ENCODE data around the gene PEAR1. TPM values are rescaled to one million over a fixed set of nuclear protein-coding genes. Genes with fewer than 3 reads are reported as not detected.

Gene PEAR1
- total RNA-seq, 1 donor from 2014 or later = not detected

DNA sequence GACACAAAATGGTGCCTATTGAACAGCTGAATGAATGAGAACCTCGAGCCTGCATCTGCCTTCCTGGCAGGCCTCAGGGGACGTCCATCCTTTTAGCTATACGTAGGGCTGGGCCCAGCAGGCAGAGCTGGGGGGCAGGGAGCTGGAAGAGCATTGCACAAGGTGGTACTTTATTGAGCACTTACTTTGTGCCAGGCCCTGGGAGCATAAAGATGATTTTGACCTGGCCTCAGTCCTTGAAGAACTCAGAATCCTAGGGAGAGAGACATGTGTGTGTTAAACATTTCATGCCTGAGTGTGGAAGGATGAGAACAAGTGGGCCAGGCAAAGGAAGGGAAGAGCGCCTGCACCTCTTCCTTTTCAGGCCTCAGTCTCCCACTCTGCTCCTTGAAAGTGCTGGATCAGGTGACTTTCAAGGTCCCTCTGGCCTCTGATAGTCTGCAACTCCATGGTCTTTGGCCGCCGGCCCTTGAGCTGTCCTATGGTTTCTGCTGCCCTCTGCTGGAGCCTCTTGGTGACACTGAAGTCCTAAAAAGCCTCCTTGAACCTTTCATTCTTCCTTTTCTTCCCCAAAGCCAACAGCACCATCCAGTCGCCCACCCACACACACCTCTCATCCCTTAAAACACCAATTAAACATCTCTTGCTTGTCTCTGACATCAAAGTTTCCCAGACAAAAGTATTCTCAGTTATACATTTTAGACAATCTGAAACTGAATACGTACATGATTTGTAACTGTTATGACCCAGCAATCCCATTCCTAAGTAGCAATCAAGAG lies 3.5 kb upstream of the PEAR1 start:
- Mint-ChIP-seq H3K9me3 (no peaks in the 10 kb centered on the region), H3K4me3 (no peak overlapping the region), H3K4me1 (peaks cover 9% of the 10 kb centered on the region), H3K27ac (no peak overlapping the region), H3K27me3 (peaks cover 57% of the 10 kb centered on the region), H3K36me3 (ENCODE audit: low read depth) (no peaks in the 10 kb centered on the region)
- intact Hi-C loops (cut with micrococcal nuclease) = loop anchor here (1.0 to 5.0 kb wide), 7 partner anchors 37 to 265 kb away; partner anchors contain the start of genes ISG20L2 and METTL25B
- CTCF ChIA-PET = interaction anchor here (0.8 to 4.2 kb wide), 18 partner anchors 9 to 270 kb away, joined by 3 to 53 read pairs (median 5); partner anchors contain the start of gene NTRK1
- POLR2A ChIA-PET = interaction anchor here (0.6 kb wide), 1 partner anchor 518 kb away, joined by 3 read pairs; no protein-coding TSS in a partner anchor
- peak; percentile 36 for ATAC-seq (ENCODE audit: low read depth)
- peak; percentile 47 for DNase-seq
- TF ChIP-seq, protein P1, sequence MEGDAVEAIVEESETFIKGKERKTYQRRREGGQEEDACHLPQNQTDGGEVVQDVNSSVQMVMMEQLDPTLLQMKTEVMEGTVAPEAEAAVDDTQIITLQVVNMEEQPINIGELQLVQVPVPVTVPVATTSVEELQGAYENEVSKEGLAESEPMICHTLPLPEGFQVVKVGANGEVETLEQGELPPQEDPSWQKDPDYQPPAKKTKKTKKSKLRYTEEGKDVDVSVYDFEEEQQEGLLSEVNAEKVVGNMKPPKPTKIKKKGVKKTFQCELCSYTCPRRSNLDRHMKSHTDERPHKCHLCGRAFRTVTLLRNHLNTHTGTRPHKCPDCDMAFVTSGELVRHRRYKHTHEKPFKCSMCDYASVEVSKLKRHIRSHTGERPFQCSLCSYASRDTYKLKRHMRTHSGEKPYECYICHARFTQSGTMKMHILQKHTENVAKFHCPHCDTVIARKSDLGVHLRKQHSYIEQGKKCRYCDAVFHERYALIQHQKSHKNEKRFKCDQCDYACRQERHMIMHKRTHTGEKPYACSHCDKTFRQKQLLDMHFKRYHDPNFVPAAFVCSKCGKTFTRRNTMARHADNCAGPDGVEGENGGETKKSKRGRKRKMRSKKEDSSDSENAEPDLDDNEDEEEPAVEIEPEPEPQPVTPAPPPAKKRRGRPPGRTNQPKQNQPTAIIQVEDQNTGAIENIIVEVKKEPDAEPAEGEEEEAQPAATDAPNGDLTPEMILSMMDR (IDR thresholded peaks at IDR 0.05) = no peak

DNA sequence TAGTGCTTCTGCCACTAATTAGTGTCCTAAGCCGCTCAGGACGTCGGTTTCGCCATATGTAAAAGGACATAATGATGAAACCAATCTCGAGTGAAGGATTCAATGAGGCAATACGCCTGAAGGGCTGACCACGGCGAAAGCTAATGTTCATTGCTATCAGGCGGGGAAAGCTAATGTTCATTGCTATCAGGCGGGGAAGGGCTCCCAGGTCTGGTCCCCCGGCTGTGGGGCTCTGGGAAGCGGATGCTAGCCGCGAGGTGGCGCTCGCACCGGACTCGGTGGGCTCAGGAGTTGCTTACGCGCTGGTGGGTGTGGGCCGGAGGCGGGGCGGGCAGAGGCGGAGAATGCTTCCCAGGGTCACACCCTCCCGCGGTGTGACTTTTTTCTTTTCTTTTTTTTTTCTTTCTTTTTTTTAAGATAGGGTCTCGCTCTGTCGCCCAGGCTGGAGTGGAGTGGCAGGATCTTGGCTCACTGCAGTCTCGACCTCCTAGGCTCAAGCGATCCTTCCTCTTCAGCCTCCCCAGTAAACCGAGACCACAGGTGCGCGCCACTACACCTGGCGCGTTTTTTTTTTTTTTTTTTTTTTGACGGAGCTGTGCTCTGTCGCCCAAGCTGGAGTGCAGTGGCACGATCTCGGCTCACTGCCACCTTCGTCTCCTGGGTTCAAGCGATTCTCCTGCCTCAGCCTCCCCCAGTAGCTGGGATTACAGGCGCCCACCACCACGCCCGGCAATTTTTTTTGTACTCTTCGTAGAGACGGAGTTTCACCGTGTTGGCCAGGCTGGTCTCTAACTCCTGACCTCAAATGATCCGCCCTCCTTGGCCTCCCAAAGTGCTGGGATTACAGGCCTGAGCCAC lies 1.1 kb upstream of the PEAR1 start:
- Mint-ChIP-seq H3K27ac (no peak overlapping the region), H3K27me3 (peaks cover 64% of the 10 kb centered on the region), H3K4me3 (peak overlapping the region; percentile 61), H3K4me1 (peaks cover 9% of the 10 kb centered on the region), H3K9me3 (no peaks in the 10 kb centered on the region), H3K36me3 (ENCODE audit: low read depth) (no peaks in the 10 kb centered on the region)
- peak; percentile 90 for ATAC-seq (ENCODE audit: low read depth)
- peak; percentile 70 for DNase-seq
- TF ChIP-seq, protein P1 (IDR thresholded peaks at IDR 0.05) = peak; percentile 32
- ChIA-PET CTCF (interaction anchor here (0.6 to 4.2 kb wide), 3 partner anchors 11 to 203 kb away, joined by 3 to 53 read pairs (median 5); no protein-coding TSS in a partner anchor), POLR2A (no interaction called here)
- intact Hi-C loops (cut with micrococcal nuclease) = loop anchor here (5.0 kb wide), 2 partner anchors 35 to 80 kb away; no protein-coding TSS in a partner anchor

DNA sequence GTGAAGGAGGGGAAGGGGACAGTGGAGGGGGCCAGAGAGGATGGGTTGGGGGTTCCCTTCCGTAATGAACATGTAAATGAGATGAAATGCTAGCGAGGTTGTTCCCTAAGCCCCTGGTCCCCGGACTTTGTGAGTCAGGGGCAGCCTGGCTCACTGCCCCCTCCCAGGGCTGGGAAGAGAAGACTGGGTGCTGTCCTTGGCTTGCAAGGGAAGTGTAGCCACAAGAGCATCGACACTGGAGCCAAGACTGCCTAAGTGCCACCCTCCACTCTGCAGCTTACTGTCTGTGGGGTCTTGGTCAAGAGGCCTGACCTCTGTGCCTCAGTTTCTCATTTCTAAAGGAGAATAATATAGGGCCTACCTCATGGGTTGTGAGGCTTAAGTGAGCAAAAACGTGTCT lies 483 bp downstream of the PEAR1 start:
- CTCF ChIA-PET = no interaction called here
- intact Hi-C loops (cut with micrococcal nuclease) = loop anchor here (5.0 kb wide), 2 partner anchors 33 to 82 kb away; no protein-coding TSS in a partner anchor
- no peak overlapping the region for H3K4me3 Mint-ChIP-seq

DNA sequence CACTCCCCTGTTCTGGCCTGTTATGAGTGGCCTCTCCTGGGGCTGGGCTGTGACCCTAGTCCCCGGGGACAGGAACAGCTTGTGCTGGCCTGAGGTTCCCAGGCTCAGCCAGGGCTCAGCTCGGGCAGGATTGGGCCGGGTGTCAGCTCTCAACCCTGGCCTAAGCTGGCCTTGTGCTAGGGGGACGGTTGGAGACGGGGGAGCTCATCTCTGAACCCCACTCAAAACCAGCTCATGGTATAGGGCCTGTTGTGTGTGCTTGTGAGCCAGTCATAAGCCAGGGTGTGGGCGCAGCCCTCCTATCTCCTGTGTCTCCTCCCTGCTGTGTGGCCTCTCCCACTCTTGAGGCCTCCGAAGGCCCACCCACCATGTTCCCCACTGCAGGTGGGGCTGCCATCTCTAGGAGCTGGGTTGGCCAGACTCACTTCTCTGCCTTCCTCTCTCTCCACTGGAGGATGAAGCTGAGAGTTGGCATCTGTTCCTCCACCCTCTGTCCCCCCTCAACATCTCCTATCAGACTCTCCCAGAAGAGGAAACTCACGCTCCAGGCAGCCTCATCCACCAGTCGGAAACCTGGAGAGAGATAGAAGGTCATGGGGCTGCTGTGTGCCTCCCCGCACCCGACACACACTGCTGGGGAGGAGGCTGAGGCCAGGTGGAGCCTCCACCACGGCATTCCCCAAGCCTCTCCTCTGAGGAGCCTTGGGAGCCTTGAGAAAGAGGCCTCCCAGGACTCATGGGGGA lies 1.4 kb downstream of the PEAR1 start:
- TF ChIP-seq, protein P1 (IDR thresholded peaks at IDR 0.05) = no peak
- Mint-ChIP-seq H3K4me3 (no peak overlapping the region), H3K9me3 (no peaks in the 10 kb centered on the region), H3K27me3 (peaks cover 69% of the 10 kb centered on the region), H3K36me3 (ENCODE audit: low read depth) (no peaks in the 10 kb centered on the region), H3K4me1 (peaks cover 9% of the 10 kb centered on the region), H3K27ac (no peak overlapping the region)
- ChIA-PET POLR2A (no interaction called here), CTCF (no interaction called here)
- ATAC-seq (ENCODE audit: low read depth) = no peak
- no peak for DNase-seq
- intact Hi-C loops (cut with micrococcal nuclease) = loop anchor here (5.0 kb wide), 2 partner anchors 32 to 83 kb away; no protein-coding TSS in a partner anchor

More for the DNA sequence above, 483 bp downstream of the PEAR1 start:
- H3K27ac Mint-ChIP-seq = no peak overlapping the region
- TF ChIP-seq, protein P1 (IDR thresholded peaks at IDR 0.05) = no peak
- H3K36me3 Mint-ChIP-seq (ENCODE audit: low read depth) = no peaks in the 10 kb centered on the region
- no peak for DNase-seq
- no peaks in the 10 kb centered on the region for H3K9me3 Mint-ChIP-seq
- peaks cover 9% of the 10 kb centered on the region for H3K4me1 Mint-ChIP-seq
- peaks cover 69% of the 10 kb centered on the region for H3K27me3 Mint-ChIP-seq
- POLR2A ChIA-PET = no interaction called here
- no peak for ATAC-seq (ENCODE audit: low read depth)

Measured in activated B cell treated with CpG ODN at 0.5 μM for 24 hours (primary cell).